RKO (cell line): ENCODE results near the gene RIIAD1.
"Not testable (repeated sequence)": the region's sequence is repeated elsewhere in the genome, so short reads cannot be mapped to it uniquely, and the experiment has no call there.

ENCODE experiments used
- DNase-seq: peaks from one replicate; pipeline ENCODE4 v3.0.0-alpha.2; 2016; ENCODE audit warnings: low spot score

The RIIAD1 gene

DNA sequence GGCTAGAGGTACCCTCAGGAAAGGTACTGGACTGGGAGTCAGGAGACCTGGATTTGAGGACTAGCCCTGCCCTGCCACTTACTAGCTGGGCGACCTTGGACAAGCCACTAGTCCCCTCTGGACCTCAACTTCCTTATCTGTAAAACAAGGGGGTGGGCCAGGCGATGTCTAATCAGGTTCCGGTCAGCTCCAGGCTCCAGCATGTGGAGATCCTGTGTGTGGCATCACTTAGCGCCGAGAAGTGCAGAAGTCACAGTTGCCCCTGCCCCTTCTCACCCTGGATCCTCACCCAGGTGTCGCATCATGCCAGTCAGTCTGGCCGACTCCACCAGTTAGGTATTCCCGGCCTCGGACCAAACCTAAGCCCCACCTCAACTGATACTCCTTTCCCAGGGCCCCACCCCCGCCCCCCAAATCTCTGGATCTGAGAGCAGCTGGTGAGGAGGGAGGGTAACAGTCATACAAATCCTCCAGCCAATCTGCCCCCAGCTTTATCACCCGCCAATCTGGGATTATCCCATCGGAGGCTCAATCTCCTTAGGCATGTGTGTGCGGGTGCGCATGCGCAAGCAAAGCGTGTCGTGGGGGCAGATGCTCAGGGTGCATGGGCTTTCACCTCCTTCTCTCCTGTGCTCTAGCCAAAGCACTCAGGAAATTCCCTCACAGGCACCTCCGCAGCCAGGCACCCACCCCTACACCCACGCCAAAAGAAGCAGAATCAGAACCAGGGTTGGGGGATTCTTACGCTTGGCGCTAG is 10.1 kb upstream of the RIIAD1 start:
- DNase-seq: no peak

DNA sequence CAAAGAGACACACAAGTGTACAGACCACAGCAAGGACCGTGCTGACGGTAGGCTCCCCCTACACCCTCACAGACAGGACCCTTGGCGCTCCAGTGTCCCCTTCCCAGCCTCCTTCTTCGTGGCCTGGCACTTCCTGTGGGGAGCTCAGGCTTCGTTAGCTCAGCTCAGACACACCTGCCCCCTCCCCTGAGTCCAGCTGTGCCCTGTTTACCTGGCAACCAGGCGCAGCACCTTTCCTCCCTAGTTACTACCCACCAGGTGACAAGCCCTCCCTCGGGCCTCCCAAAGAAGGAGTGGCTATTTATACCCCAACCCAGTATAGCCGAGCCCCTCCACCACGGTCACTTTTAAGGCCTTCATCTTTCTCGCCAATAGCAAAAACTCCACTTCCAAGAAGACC is 9.4 kb upstream of the RIIAD1 start:
- no peak for DNase-seq

DNA sequence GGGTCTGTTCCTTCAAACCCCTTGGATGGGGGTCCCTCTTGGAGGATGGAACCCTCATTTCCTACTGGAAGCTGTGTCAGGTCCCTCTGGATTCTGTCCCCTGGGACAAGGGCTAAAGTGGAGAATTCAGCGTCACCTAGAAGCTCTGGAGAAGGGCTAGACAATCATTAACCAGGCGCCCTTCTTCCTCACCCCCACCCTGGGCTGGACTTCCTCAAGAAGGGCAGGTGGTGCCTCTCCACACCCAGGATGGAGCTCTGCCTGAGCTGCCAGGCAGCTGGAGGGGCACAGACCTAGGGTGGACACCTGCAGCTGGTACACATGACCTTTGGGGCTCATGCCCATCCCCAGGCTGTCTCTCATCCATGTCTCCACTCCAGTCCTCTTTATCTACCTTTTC is 8.3 kb upstream of the RIIAD1 start:
- no peak for DNase-seq

DNA sequence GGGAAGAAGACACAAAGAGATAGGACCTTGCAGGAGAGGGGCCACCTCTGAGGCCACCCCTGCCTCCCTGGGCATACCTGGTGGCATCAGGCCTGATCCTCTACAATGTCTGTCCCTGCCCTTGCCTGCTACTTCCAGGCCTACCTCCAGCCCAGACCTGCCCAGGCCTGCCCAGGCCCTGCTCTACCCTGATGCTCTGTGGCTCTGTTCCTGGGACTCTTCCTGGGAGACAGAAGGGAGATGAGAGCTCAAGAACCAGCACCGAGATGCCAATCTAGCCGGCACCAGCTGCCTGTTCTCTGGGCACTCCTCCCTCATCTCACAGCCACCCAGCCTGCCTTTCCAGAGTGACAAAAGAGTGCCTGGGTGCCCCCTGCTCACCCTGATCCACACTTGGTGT is 7.4 kb upstream of the RIIAD1 start:
- DNase-seq: no peak

DNA sequence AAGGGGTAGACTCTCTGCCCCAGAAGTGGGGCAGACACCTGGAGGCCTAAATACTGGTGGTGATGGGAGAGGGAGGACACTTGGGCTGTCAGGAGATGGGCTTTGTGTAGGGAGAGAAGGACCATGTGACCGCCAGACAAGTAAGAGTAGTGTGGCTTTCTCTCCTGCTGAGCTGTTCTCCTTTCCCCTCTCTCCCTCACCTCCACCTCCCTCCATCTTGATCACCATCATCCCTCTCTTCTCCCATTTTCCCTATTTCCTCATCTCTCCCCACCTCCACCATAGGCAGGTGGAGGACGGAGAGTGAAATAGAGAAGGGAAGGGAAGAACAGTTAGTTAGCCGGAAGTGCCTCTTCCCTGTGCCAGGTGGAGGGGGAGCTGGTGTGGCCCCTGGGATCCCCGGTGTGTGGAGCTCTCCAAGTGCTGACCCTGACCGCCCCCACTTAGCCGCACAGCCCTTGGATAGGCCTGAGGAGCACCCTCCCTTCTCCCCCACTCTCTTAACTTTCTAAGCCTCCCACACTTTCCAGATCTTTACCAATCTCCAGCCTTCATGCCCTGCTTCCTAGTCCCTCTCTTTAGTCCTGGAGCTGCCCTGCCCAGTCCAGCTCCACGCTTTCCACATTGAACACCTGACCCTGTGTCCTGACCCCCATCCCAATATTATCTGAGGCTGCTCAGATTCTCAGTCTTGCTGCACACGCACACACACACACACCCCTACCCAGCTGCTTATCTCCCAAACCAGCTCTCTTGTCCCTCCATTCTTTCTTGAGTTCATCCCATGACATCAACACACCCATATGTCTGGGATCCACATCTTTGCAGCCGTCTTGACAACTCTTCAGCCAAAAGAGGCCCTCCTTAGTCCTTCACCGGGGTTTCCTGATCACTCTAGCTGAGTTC is 6.2 kb upstream of the RIIAD1 start:
- no peak for DNase-seq

DNA sequence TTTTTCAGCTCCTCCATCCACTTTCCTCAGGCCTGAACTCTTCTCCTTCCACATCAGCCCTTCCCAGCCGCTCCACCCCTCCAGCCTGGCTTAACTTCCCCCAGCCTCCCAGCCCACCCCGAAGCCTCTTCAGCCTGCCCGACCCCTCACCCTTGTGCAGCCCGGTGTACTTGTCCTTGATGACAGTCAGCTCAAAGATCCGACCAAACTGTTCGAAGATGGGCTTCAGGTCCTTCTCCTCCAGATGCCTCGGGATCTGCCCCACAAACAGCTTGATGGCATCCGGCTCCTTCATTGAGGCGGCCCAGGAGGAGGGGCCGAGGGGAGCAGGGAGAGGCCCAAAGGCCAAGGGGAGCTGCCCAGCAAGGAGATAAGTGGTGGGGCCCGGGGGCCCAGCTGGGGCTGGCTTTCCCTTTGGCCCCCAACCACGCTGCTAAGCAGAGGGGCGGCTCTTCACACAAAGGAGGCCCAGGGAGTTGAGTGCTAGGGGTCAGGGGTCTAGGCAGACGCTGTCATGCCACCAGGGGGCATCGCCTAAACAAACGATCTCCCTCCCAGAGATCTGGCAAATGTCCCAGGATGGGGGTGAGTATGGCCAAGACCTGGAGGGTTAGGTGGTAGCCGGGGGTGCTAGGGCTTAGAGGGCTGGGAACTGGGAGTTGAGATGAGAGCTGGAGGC is 5.5 kb upstream of the RIIAD1 start:
- no peak for DNase-seq

DNA sequence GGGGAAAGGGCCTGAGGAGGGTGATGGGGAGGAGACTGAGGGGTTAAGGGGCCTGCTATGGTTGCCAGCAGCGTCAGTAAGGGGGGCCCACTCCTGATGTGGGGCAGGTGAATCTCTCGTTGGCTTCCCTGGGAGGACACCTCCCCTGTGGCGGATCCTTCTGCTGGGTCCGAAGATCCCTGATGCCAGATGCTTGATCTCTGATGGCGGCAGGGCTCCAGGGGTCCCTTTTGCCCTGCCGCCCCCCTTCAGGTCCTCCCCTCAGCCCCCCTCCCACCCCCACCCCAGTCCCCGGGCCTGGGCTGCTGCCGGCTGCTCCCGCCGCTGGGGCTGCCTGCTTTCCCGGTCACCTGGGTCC is 4.9 kb upstream of the RIIAD1 start:
- no peak for DNase-seq

DNA sequence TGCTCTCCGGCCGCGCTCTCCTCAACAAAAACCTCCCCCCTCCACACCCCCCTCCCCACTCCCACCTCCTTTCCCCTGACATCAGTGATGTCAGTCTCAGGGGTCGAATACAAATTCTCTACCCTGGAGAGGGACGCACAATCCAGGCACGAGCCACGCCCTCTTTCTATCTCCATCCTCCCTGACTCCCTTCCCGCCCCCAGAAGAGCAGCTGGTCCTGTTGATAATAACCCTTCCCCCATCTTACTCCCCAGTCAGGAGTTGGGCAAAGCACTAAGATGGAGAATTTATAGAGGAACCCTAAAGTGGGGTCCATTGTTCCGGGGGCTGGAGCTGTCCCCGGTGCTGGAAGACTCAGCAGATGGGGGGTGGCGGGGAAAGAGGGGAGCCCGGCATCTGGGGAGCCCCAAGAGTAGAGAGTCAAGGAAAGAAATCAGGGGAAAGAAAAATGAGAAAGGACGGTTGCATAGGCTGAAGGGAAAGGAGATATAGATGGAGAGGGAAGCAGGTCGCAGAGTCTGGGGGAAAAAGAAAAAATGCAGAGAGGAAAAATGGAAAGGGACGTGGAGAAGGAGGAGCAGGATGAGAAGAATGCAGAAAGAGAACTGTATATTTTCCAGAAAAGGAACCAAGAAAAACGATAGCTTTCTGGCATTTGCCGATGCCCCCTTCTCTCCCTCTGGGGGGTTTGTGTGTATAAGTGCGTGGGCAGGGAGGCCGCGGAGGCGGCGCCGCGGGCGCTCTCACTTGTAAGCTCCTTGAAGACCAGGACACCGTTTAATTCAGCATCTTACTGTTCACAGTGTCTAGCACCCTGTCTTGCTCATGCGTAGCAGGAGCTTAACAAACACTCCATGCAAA is 4.3 kb upstream of the RIIAD1 start, which contains the start of gene CELF3:
CELF3 (minus strand) TSS at position 33 of the 861 bp plus-strand sequence. CDS start 783 bp downstream, outside the sequence.
- DNase-seq: no peak

DNA sequence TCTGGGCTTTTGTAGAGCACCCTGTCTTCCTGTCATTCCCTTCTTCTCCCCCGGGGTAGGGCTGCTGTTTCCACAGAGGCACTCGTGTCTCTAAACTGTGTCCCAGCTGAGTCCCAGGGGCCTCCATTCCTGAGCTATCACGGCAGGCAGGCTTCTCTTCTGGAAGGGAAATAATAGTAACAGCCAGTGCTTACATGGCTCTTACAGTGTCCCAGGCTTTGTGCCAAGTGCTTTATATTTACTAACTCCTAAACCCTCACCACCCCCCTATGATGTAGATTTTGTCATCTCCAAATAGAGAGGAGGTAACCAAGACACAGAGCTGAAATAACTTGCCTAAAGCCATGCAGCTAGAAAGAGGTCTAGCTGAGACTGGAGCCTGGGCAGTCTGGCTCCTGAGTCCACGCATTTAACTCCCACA is 3.3 kb upstream of the RIIAD1 start:
- DNase-seq: no peak

DNA sequence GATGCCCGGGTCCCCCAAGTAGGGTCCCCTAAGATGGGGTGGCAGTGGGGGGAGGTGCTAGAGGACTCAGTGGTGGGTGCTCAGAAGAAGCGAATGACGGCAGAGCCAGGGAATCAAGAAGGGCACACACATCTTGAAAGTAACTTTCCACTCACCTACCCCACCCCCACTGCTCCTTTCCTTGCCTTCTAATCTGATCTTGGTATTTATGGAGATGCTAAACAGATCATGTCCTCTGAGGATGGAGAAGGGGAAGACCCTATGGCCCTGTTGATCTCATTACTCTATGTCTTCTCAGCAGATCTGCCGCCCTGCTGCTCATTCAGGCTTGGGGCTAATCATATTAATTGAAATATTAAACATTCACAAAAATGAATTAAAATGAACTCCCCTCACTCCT is 2.7 kb upstream of the RIIAD1 start:
- no peak for DNase-seq

DNA sequence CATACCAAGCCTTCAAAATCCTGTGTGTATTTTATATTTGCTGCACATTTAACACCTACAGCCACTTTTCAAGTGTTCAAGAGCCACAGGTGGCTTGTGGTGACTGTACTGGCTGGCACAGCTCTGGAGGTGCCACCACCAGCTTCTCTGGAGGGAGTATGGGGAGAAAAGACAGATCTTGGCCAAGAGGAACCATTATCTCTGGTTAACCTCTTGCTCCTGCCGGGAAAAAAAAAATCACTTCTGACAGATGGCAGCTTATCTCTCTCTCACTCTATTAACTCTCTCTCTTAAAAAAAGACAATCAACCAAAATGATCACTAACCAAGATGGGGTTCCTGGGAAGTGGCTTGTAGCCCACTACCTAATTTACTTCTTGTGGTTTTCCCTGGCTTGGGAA is 1.2 kb upstream of the RIIAD1 start:
- DNase-seq: no peak

DNA sequence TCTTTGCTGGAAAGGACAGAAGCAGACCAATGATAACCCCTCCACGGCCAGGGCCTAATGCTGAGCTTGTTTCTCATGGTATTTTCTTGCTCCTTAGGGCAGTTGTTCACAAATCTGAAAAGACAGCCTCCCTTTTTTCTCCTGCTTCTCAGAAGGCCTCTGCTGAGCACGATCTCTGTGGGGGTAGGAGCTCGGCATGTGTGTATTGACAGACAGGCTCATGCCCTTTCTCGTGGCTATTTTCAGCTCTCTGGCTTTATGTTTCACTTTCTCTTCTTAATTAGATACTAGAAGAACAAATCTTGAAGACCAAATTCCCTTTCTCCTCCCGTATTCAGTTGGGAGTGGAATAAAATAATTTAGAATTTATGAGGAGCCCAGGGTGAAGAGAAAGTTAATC is 768 bp upstream of the RIIAD1 start:
- no peak for DNase-seq

DNA sequence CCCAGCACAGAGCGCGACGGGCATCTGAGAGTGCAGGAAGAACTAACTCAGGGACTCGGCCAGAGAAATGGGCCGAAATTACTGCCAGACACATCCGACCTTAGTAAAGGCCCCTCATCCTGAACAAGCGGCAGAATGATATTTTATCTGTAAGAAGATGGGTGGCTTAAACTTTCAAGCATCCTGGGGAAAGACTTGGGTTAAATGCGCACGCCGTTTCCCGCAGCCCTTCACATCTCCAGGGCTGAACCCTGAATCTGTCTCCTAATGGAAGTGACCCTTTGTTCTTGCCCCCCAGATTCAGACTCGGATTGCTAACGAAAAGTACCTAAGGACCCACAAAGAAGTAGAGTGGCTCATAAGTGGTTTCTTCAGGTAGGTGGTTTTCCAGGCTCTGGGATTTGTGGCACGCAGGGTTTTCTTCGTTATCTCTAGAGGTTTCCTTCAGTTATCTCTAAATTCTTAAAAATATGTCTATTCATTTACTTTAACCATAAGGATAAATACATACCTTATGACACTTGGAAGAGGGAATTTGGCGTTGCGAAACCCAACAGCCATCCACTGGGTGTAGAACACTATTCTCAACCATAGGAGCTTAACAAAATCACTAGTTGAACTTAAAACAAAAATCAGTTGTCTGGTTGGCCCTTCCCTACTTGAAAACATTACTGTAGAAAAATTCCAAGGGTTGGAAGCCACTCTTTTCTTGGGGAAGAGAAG is 627 bp downstream of the RIIAD1 start:
- no peak for DNase-seq

DNA sequence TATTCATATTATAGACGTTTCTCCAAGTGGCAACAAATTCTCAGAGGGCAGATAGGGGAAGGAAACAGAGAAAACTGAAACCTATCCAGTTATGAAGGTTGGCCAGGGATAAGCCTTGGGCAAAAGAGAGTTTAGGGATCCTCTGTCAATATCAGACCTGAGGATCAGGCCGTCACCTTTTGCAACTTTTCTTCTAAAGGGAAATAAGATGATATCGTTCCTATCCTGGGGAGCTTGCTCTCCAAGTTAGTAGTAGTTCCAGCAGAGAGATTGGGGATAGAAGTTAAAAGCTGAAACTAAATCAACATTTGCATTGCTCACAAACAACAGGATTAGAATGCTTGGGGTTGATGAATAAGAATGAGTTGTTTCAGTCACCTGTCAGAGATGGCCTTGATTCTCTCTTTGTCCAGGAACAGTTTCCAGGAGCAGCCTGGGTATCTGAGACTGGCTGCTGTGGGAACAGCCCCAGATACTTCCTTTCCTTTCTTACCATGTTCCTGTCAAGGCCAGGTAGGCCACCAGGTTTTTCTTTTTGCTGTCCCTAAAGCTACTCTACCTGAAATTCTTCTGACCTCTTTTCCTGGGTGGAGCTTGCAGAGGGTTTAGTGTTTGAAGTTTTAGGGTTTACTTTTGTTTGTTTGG is 2.5 kb downstream of the RIIAD1 start:
- no peak for DNase-seq

DNA sequence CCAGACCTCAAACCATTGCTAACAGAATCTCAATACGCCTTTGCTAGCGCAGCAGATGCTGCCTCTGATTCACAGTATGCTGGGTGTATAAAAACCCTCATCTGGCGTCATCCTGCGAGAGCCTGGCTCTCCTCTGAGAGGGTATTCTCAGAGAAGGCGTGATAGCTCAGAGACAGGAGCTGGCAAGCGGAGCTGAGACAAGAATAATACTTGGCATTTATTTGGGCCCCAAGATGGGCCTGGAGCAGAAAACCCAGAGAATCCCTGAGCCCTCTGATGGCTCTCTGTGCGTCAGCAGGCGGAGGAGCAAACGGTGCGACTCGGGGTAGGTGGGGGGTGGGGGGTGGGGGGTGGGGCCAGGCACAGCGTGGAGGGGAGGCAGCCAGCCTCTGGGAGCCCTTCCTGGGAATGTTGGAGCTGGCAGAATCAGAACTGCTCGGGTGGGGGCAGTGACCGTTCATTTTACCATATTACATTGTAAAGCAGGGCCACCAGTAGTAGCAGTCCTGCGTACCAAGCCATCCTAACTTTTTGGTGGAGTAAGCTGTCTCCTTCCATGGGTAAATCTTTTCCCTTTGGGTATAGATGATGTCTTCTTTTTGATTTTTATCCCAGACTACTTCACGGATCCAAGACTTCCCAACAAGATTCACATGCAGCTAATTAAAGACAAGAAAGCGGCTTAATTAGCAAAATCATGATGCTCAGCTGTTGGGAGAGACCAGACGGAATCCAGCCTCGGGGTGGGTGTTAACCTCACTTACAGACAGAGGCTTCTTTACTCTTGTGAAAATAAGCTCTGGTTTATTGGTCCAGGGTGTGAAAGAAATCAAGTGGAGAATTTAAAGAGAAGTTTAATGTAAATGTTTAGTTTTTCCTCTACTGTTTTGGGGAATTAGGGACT is 7.1 kb downstream of the RIIAD1 start:
- no peak for DNase-seq

DNA sequence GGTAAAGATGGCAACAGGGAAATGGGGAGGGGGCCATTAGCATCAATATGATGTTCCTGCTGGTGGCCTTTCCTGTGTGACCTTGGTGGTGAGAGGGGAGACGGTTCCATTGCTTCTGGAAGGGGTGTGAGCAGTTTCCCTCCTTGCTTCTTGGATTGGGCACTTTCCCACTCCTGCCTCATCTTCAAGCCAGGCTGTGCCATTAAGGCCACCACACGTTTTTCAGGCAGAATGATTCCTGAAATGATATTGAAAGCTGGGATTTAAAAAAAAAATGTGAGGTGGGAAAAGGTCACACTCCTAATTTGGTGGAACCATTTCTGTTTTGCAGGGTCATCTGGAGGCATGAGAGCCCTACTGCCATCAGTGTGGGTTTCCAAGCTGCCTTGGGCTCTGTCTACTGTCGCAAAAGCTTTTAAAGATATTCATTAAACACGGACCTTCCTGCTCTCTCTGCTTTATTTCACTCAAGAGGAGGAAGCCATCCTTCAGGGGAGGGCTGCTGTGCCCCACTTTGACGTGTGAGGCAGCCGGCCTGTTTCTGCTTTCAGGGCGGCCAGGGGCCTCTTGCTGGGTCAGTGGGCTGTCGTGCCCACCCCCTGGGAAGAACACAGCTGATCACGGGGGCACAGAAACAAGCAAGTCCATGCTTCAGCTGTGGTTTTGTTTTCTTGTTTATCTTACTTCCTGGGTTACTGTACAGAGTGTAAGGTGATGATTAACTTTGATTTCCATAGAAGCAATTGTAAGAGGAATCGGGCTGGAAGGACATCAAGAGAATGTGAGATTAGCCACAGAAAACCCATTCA is 8.0 kb downstream of the RIIAD1 start:
- DNase-seq: no peak

DNA sequence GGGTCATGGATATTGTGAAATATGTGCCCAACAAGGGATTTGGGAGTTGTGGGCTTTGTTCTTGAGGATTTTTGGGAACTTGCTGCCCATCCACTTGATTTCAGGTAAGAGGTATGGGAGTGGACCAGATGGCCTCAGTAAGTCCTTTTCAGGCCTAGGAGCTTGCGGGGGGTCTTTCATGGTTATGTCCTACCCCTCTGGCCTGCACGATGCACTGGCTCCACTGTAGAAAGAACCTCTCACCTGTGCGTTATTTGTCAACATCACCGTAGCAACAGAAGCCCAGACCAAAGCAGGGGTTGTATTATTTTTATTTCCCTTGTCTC is 8.6 kb downstream of the RIIAD1 start:
- no peak for DNase-seq

DNA sequence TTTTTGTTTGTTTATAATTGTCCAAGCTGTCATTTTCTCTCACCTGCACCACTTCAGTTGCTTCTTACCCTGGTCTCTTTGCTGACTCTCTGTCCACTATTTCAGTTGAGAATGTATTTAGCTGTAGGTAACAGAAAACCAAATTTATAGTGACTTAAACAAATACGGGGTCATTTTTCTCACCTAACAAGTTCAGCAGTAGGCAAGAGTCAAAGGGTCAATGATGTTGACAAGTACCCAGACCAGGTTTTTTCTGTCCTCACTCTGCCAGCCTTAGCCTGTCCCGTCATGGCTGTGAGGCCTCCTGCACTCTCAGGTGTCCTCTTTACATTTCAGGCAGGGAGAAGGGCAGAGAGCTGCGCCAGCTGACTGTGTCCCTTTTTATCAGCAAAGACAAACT is 11.8 kb downstream of the RIIAD1 start:
- no peak for DNase-seq

DNA sequence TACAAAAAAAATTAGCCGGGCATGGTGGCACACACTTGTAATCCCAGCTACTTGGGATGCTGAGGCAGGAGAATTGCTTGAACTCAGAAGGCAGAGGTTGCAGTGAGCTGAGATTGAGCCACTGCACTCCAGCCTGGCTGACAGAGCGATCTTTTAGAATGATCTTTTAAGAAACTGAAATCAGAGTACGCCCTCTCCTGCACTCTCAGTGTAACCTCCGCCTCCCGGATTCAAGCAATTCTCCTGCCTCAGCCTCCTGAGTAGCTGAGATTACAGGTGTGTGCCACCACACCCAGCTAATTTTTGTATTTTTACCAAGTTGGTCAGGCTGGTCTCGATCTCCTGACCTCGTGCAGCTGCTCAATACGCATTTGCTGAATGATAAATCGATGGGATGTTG is 12.7 kb downstream of the RIIAD1 start:
- not testable (repeated sequence) for DNase-seq
